Prostate gland (tissue), 2 donors: ENCODE results near the gene INO80D.

Source experiments
- CTCF ChIP-seq, 4 experiments: fragments of 200-600 bp in 2 of 4; fragments of 450-650 bp in 2 of 4; sonication (generic) in 2 of 4; IDR thresholded peaks; 1 replicate in 3 of 4; 2 replicates in 1 of 4; pipeline ENCODE4 v1.5.1; 2016 to 2019; ENCODE audit warnings: antibody characterized with exemption in 4 of 4, mild to moderate bottlenecking in 2 of 4, moderate library complexity in 2 of 4
- POLR2A ChIP-seq: fragments of 450-650 bp; IDR thresholded peaks from one replicate; pipeline ENCODE4 v1.6.1; 2016; ENCODE audit warnings: antibody characterized with exemption, mild to moderate bottlenecking

- TF ChIP-seq CTCF (IDR thresholded peaks at IDR 0.05) (no peak), POLR2A (no peak)
Measured at GRCh38 chr2:205988274-205988673, 97.7 kb downstream of the INO80D start.
